ENCODE measurements around the gene PSTPIP1.
"Not testable (repeated sequence)": the region's sequence is repeated elsewhere in the genome, so short reads cannot be mapped to it uniquely, and the experiment has no call there.

Gene PSTPIP1

DNA sequence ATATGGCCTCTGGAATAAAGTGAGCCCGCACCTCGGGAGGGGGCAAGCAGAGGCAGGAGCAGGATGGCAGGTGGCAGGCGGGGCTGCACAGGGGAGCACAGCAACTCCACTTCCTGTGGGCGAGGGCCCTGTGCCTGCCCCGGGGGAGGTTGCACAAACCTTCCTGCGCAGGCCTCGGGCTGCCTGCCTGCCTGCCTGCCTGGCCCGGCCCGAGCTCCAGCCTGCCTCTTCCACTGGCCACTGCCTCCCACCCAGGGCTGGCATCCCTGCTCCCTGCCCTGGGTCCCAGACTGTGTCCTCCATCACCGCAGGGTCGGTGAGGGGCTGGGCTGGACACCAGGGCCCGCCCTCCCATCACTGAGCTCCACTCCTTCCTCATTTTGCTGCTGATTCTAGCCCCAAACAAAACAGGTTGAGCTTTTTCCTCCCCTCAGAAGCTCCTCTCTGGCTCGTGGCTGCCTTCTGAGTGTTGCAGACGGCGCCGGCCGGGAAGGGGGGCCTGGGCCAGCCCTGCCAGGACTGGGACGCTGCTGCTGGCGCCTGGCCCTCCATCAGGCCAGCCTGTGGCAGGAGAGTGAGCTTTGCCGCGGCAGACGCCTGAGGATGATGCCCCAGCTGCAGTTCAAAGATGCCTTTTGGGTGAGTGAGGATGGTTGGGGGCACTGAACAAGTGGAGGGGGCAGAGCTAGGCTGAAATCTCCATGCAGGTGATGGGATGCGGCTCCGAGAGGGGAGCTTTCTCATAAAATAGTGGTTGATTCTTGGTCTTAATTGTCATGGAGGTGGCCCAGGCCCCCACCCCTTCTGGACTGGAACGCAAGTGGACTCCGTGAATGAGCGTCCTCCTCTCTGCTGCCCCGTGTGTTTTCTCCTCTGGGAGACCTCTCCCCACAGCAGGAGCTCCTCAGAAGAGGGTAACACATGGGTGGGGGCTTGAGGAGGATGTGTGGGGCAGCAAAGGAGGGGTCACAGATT lies at the start of gene PSTPIP1:
TSS of gene PSTPIP1 (plus strand) at position 156 of the 975 bp plus-strand sequence. CDS start at position 604, 448 bp downstream.
- peak in 1 of 2 donors; percentile 43 for DNase-seq (ENCODE audit: low read depth in 2 of 2)

- no peak for DNase-seq (ENCODE audit: low read depth in 2 of 2)
Measured at GRCh38 chr15:76945494-76946093, 49.3 kb upstream of the PSTPIP1 start.

DNA sequence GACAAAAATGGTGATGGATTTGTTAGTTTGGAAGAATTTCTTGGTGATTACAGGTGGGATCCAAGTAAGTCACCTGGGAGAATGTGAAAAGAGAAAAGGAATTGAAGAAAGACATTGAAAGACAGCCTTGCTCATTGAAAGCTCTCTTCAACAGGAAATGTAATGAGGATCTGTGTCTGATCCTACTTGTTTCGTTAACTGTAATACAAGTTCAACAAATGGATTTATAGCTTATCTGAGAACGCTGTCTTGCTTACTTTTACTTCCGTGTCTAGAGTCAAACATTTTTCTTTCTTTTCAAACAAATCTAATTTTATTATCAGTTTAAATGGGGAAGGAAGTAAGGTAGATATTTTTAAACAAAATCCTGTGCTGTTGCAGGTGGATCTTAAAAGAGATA lies 47.5 kb upstream of the PSTPIP1 start:
- DNase-seq (ENCODE audit: low read depth in 2 of 2): no peak

DNA sequence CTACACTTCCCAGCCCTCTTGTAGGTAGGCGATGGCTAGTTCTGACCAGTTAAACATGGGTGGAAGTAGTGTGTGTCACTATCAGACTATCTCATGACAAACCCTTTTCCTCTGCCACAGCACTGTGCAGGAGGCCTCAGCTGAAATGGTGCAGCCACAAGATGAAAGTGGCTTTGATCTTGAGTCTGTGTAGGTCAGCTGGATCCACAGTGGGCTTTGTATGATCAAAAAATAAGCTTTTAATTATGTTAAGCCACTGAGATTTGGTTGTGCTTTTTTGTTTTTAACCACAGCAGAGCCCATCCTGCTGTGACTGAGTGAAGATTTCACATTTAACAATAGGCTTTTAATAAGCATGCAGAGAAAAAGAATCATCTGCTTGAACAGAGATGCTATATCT lies 43.7 kb upstream of the PSTPIP1 start:
- DNase-seq (ENCODE audit: low read depth in 2 of 2): no peak

DNA sequence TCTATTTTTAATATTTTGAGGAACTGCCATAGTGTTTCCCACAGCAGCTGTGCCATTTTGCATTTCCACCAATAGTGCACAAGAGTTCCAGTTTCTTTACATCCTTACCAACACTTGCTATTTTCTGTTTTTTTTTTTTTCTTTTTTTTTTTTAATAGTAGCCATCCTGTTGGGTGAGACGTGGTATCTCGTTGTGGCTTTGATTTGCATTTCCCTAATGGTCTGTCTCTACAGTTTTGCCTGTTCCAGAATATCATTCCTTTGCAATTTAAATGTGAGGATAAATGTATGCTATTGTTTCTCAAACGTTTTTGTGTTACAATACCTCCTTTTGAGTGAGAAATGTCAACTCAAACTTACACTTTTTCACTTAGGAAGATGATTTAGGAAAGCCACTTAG lies 41.0 kb upstream of the PSTPIP1 start:
- no peak for DNase-seq (ENCODE audit: low read depth in 2 of 2)

DNA sequence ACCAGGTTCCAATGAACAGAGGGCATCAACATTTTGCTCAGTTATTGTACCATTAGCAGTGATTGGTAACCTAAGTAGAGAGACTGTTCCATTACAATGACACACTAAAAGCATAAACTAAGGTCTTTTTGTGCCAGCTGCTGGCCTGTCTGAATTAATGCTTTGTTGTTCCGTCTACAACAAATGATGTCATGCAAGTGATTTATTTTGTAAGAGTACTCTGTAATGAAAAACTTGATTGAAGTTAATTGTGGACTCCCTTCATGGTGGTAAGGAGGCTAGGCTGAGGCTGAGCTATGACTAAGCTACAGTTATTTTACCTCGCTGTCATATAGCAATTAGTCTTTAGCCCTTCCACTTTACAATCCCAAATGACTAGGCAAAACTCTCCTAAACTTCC lies 40.2 kb upstream of the PSTPIP1 start:
- no peak for DNase-seq (ENCODE audit: low read depth in 2 of 2)

- no peak for DNase-seq (ENCODE audit: low read depth in 2 of 2)
Measured at GRCh38 chr15:76961268-76962011, 33.5 kb upstream of the PSTPIP1 start.

DNA sequence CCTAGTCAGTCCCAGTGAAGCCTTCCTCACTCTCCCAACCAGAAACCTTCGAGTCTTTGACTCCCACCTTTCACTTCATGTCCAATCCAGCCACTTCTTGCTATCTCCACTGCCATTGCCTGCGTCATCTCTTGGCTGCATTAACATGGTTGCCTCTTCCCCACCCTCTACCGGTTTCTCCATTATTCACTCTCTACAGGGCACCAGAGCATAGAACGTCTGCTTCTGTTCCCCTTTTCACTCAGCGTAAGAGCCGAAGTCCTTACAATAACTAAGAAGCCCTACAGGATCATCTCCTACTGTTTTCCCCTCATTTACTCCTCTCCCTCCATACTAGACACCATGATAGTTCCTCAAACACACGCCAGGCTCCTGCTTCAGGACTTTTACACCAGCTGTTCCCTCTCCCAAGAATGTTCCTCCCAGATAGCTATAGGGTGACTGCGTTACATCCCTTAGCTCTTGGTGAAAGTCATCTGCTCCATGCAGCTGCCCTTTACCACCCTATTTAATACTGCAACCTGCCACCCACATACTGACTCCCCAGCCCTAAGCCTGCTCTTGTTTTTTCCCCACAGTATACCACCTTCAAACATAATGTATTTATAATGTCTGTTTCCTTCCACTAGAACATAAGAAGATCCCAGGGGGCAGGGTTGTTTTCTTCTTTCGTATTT lies 32.5 kb upstream of the PSTPIP1 start:
- DNase-seq (ENCODE audit: low read depth in 2 of 2): no peak

DNA sequence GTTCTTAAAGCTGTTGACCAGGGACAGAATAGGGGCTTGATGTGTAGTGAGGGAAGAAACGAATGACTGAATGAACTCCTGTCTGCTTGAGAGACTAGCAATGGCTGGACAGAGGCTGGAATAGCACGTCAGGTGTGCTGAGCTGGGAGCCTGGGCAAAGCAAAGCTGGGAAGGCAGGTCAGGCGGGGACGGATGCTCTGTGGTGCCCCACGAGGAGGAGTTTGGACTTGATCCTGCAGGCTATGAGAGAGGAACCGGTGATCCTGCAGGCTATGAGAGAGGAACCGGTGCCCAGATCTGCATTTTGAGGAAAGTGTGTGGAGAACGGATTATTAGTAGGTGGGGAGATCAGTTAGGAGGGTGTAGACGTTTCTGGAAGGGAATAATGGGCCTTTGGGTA lies 31.3 kb upstream of the PSTPIP1 start:
- DNase-seq (ENCODE audit: low read depth in 2 of 2): no peak

DNA sequence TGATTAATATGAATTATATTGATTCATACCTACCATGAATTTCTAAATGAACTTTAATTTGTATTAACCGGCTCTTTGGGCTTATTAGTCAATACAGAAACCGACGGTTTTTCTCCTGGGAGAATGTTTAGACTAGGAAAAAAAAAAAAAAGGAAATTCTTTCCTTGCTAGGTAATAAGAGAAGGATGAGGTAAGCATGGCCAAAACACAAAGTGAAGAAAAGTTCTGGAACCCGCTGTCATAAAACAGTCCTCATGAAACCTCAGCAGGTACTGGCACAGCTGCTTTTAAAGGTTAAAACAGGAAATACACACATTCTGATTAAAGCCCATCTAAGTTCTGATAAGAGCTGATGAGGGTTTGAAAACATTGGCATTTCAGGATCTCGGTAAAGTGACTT lies 30.8 kb upstream of the PSTPIP1 start:
- no peak for DNase-seq (ENCODE audit: low read depth in 2 of 2)

DNA sequence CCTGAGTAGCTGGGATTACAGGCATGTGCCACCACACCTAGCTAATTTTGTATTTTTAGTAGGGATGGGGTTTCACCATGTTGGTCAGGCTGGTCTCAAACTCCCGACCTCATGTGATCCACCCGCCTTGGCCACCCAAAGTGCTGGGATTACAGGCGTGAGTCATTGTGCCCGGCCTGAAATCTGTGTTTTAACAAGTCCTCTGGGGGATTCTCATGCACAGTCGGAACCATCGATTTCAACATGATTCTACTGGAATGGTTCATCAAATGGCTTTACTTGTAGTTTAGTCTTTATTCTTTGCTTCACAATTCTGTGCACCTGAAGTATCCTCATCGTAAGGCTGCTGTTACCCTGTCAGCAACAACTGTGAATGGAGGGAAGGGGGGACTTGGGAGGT lies 28.9 kb upstream of the PSTPIP1 start:
- not testable (repeated sequence) for DNase-seq (ENCODE audit: low read depth in 2 of 2)

DNA sequence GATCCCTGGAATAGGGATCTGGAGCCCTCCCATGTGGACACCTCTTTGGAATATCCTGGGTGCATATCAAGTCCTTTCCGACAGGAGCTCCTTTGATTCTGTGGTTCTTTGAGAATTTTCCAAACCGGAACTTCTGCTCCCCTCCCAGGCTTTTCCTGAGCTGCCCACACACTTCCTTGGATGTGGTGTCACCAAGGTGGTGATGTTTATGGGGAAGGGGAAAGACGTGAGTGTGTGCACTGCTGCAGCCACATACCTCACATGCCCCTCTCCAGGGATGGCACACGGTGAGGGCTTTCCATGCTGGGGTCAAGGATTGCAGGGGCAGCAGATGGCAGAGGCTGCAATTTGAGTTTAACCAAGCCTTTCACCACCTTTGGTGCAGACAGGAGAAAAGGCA lies 27.9 kb upstream of the PSTPIP1 start:
- no peak for DNase-seq (ENCODE audit: low read depth in 2 of 2)

- no peak for DNase-seq (ENCODE audit: low read depth in 2 of 2)
Measured at GRCh38 chr15:76968306-76968705, 26.6 kb upstream of the PSTPIP1 start.

DNA sequence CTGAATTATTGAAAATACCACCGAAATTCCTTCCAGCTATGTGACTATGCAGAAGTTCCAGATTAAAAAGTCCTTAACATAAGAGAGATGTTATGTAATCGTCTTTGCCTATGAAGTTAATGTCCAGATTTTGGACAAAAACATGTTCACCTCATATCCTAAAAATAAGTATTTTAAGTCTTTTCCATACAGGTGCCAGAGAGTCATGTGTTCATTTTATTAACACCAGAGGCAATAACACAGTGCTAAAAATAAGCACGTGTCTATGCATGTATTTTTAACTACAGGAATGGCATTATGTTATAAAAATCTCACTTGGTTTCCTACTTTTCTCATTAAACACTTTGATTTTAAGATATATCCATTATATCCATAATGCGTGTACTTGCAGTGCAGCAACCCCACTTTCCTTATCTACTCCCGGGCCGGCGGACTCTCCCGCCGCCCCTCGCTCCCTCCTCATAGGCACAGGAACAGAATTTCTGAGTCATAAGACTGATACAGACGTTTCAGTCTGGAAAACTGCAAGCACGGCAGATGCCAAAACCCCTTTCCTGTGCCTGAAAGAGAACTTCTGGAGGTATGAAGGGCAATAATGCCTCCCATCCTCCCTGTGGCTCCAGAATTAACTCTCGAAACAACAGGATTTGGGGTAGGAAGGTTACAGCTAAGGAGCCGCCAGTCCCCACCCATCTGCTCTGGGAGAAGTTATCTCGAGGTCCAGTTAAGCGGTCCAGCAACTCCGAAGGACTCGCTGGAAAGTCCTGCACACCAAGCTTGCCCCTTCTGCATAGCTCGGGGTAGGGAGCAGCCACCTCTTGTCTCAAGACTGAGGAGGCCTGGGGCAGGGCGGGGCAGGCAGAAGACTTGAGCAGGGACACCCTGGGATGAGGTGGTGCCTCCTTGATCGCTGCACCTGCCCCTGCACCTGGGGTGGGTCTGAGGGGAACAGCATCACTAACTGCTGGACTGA lies 22.3 kb upstream of the PSTPIP1 start:
- no peak for DNase-seq (ENCODE audit: low read depth in 2 of 2)

DNA sequence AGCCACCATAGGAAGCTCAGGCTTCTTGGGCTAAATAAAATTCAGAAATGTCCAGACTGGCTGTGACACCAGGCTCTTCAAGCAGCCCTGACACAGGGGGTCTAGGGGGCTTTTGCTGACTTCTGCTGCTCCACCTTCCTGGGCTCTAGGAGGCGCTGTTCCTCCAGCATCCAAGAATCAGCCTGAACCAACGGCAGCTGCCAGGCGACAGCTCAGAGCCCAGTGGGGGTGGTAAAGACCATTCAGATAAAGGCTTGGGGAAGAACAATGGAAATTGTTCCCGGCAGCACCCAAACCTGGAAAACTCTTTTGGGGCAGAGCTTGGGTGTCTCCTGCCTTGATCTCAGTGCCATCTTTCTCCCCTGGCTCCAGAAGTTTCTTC lies 21.6 kb upstream of the PSTPIP1 start:
- DNase-seq (ENCODE audit: low read depth in 2 of 2): peak; percentile 33 to 52

- DNase-seq (ENCODE audit: low read depth in 2 of 2): no peak
Measured at GRCh38 chr15:76973906-76974305, 21.0 kb upstream of the PSTPIP1 start.

DNA sequence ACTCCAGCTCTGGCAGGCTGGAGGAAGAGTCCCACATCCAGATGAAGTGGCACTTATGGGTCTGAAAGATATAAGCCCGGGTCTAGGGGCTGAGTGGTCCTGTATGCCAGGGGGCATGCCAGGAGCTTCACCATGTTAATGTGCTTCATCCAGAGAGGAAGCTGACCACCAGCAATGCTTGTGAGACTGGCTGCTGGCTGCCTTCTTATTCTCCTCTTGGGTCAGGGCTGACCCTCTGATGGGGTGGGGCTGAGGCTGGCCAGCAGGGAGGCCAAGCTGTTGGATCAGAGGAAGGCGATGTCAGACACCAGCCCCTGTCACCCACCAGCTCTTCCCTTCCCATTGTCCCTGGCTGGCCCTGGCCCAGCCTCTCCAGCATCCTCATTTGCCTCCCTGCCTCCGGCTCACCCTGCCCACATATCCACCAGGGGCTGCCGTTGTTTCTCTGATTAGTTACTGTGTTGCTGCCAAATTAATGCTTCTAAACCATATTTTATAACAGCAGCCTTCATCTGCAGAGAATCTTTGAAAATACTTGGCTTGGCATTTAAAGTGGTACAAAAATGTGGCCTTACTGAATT lies 20.4 kb upstream of the PSTPIP1 start:
- no peak for DNase-seq (ENCODE audit: low read depth in 2 of 2)

DNA sequence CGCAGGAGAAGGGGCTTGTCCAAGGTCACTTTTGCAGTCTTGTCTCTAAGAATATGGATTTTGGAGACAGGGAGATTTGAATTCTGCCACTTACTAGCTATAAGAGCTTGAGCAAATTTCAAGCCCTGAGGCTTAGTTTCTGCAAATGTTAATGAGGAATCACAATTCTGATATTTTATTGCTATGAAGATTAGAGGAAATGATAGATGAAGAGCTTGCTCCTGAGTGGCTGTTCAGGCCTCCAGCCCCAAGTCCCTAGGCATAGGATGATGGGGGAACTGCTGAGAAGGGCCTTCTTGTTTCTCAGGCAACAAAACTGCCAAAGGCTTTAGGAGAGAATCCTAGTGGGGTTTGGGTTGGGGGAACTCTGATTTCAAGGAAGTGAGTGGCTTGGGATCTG lies 18.8 kb upstream of the PSTPIP1 start:
- no peak for DNase-seq (ENCODE audit: low read depth in 2 of 2)

DNA sequence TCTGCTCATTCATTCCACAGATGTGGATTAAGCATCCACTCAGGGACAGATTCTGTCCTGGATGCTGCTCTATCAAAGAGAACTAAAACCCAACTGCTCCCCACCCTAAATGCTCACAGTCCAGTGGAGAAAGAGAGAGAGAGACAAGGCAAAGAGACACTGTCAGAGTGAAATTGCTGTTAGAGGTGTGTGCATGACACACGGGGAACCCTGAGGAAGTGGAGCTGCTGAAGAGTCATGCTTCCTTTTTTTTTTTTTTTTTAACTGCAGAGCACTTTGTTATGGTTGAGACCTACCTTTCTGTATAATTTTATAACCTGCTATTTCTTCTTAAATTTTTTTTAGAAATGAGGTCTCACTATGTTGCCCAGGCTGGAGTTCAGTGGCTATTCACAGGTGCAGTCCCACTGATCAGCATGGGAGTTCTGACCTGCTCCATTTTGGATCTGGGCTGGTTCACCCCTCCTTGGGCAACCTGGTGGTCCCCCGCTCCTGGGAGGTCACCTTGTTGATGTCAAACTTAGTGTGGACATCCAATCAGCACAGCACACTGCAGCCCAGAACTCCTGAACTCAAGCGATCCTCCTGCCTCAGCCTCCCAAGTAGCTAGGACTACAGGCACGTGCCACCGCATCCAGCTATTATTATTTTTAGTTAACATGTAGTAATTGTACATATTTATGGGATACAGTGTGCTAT lies 18.2 kb upstream of the PSTPIP1 start:
- DNase-seq (ENCODE audit: low read depth in 2 of 2): no peak

All from stimulated activated CD8-positive, alpha-beta memory T cell treated with anti-CD3 and anti-CD28 coated beads, Interleukin-2, amount 100 ng/mL, for 1 hour (primary cell).